GM18520 (cell line): Measurements from ENCODE around the gene IDI2.

Experiments
- ATAC-seq: cut with Tn5 transposase; IDR thresholded peaks from one replicate; pipeline ENCODE4 v1.9.1; 2021; ENCODE audit not compliant: unreplicated experiment

The IDI2 gene

DNA sequence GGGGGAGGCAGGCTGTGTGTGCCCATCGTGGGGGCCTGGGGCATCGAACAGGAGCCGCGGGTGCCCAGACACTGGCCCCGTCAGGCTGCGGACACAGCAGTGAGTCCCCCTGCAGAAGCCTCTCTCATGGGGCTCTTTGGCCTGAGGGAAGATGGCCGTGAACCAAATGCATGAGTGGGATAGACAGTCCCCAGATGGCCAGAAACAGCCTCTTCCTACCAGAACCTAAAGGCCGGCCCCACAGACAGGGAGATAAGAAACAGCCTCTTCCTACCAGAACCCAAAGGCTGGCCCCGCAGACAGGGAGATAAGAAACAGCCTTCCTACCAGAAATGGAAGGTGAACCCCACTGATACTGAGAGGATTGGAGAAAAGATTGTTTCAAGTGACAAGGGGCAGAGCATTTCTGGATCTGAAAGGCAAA is 16.6 kb downstream of the IDI2 start:
- no peak for ATAC-seq

DNA sequence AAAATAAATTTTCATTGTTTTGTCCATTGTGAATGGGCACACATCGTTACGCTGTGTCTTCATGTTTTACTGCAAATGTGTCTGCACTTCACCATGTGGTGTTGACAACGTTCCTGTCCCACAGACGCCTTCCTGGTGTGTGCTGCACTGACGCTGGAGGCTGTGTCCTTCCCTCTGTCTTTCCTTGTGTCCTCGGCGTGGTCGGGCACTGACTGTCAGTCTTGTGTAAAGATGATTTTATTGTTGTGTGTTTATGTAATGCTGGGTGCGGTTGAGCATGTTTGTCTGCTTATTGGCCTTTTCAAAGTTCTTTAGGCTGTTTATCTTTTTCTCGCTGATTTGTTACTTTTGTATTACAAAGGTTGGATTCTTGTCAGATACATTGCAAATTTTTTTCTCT is 18.1 kb downstream of the IDI2 start:
- ATAC-seq, result no peak

DNA sequence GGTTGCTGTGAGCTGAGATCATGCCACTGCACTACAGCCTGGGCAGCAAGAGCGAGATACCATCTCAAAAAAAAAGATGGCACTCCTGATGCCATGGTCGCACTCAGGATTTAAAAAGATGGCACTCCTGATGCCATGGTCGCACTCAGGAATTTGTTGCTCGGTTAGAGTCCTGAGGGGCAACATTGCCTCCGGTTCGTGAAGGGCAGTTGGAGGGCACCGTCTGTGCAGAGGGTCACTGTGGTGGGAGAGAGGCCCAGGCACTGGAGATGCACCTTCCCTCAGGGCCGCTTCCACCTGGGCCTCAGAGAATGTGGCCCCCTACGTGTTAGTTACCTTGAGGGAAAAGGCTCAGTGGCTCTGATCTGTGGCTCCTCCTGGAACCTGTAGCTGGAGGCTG is 19.1 kb downstream of the IDI2 start:
- ATAC-seq, result no peak

DNA sequence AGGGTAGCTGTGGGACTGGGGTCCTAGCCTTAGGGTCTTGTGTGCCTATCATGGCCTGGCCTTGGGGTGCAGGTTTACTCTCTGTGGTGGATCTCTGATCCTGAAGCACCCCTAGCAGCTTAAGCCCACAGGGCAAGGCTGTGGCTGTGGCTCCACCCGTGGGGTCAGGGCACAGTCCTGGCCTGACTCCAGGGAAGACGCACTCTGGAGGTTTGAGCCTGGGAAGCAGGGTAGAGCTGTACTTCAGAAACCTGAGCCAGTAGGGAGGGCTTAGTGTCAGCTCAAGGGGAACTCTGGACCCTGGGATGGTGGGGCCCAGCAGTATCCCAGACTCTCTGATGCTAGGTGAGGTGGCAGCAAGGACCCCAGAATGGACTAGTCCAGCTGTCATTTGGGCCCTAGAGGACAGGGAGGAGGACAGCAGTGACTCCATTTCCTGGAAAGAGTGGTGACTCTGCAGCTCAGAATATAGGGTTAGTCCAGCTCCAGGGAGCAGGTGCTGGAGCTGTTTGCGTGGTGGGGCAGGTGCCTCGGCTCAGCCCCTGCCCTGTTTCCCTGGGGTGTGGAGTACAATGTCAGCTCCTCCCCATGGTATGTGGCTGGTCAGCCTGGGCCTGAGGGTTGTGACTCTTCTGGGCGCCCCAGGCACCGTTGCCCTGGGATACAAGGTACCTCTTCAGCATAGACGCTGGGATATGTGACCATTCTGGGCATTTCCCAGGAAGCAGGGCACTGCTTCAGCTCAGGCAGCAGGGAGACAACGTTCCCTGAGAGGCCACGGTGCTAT is 21.6 kb downstream of the IDI2 start:
- ATAC-seq, result no peak

DNA sequence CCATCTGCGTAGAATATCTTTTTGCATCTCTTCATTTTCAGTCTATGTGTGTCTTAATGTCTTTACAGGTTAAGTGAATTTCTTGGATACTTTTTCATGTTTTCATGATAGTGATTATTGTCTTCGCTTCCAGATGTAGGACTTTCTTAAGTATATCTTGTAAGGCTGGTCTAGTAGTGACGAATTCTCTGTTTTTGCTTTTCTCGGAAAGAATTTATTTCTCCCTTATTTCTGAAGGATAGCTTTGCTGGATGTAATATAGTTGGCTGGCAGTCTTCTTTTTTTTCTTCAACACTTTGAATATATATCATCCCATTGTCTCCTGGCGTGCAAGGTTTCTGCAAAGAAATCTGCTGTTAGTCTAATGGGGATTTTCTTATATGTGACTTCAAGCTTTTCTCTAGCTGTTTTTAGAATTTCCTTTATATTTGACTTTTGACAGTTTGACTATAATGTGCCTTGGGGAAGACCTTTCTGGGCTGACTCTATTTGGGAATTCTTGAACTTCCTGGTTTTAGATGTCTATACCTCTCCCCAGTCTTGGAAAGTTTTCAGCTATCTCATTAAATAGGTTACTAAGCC is 23.1 kb downstream of the IDI2 start:
- ATAC-seq, result no peak

DNA sequence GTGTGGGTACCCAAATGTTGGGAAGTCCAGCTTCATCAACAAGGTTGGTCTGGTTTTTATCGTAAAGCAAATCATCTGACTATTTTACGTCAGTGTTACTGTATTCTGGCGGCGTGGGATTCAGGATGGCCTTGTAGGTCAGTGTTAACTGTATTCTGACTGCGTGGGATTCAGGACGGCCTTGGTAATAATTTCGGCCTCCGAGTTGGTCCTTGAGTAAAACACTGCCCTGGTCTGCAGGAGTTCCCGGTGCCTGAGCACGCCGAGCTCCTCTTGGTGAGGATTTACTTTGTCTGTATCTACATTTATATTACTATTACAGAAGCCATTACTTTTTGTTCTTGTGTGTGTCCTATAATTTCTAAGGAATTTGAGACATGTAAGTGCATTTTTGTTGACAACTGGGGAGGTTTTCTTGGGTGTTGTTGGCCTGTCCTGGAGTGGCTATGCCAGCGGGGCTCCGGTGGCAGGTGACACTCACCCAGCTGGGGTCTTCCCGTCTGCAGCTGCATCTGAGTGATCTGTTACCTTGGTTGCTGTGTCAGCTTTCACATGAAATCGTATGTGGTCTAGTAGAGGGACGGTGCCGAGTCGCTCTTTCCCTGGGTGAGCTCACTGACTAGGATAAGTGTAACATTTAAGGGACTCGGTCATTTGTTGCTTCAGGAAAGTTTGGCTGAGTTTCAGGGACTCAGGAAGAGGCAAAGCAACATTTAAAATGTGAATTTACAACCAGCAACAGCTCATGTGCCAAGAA is 28.2 kb downstream of the IDI2 start:
- no peak for ATAC-seq

DNA sequence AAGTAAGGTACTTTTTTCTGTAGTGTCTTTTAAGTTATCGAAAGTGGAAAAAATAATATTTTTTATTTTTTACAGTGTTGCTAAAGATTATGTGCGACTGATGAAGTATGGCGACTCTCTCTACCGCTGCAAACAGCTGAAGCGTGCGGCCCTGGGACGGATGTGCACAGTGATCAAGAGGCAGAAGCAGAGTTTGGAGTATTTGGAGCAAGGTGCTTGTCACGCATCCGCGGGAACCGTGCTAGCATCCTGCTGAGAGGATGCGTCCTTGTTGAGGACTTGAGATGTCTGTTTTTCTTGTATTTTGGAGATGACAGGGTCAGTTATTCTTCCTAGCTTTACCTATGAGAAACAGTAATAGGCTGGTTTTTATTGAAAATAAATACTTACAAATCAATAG is 29.6 kb downstream of the IDI2 start:
- ATAC-seq, result no peak

DNA sequence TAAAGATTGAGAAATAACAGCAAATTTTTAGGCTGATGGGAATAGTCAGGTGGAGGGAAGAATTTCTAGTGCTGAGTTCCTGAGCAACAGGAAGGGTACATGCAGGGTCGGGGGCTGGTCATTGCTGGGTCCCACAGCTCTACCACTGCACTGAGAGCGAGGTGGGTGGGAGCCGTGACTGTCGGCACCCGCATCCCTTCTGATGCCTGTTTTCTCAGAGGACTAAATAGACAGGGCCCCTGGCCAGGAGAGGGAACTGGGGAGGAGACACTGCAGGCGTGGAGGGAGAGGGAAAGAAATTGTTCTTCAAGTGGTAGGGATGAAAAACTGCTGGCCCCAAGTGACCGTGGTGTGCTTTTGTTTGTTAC is 30.1 kb downstream of the IDI2 start:
- no peak for ATAC-seq

DNA sequence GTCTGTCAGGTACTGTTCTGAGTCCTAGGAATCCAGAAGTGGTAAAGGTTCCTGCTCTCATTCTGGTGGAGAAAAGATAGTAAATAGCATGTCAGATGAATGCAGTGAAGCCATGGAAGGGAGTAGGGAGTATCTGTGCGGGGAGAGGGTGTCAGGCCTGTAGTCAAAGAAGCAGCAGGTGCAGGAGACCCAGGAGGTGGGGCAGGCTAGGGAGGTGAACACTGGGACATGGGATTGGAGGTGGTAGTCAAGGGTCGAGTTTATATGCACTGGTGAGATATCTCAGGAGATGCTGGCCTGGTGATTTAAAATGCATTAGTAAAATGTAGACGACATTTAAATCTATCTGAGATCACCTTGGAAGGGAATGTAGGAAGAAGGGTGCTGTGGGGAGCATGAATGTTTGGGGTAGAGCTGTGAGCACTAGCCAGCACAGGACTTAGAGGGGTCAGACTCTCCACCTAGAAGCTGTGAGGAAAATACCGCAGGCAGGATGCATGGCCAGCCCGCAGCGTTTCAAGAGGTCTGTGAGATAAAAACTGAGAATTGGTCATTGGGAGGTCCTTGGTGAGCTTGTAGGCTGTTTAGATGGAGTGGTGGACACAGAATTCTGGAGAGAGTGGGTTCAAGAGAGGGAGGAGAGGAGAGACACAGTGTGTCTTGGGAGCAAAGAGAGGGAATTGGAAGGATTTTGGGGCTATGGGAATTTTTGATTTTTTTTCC is 30.7 kb downstream of the IDI2 start:
- no peak for ATAC-seq

DNA sequence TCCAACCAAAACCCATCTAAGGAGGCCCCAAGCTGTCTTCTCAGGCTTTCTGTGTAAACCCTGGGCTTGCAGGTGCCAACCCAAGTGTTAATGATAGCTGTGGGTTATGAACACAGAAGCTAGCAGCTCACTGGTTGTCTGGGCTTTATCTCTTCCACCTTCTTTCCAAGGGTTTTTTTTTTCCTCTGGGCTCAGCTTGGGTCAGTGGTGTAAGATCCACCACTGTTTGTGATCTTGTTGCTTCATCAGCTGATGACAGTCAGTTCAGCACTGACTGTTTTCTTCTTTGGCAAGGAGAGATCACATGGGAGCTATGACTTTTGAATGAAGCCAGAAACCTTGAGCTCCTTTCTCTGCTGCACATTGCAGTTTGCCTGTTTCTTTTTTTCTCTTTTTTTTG is 32.8 kb downstream of the IDI2 start:
- ATAC-seq, result peak; percentile 12

DNA sequence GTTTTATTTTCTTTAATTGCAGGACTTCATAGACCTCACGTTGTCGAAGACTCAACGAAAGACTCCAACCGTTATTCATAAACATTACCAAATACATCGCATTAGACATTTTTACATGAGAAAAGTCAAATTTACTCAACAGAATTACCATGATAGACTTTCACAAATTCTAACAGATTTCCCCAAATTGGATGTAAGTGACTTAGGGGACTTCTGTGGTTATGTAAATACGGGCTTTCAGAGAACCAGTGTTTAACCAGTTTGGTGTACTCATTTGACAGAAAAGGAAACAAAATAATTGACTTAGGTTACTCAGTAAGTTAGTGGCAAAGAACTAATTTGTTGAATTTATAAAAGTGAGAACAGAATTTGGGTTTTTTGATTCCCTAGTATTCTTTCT is 33.2 kb downstream of the IDI2 start:
- peak; percentile 32 for ATAC-seq

DNA sequence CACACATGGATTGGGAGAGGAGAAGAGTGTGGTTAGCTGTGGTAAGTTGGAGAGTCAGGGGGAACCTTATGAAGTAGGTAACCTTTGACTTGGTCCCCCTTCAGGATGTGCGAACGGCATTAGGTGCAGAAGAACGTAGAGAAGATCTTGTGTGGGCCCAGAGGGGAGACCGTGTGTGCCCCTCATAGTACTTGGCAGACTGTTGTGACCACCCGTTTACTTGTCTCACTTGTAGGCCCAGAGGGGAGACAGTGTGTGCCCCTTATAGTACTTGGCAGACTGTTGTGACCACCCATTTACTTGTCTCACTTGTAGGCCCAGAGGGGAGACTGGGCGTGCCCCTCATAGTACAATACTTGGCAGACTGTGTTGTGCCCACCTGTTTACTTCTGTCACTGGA is 34.9 kb downstream of the IDI2 start:
- ATAC-seq, result no peak

DNA sequence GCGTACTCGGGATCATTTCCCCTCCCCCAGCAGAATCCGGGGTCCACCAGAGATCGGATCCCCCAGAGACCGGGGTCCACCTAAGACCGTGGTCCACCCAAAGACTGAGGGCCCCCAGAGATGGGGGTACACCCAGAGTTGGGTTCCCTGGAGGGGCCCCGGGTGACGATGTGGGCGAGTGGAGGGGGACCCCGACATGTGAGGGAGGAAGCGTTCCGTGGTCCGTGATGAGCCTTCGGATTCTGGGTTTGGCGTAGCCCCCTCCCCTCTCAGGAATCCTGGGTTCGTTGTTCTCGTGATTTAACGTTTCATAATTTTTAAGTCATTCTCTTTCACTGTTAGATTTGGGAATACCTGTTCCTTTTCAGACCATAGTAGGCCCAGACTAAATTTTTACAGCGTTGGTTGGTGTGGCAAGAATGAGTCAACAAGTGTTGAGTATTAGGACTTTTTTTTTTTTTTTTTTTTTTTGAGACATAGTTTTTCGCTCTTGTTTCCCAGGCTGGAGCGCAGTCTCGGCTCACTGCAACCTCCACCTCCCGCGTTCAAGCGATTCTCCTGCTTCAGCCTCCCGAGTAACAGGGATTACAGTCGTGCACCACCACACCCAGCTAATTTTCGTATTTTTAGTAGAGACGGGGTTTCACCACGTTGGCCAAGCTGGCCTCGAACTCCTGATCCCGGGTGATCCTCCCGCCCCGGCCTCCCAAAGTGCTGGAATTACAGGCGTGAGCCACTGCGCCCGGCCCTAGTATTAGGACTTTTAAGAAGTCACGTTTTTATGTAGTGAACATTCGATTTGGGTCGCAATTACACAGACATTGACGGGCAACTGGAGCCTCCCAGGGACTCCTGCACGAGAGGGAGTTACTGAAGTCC is 36.8 kb downstream of the IDI2 start:
- ATAC-seq, result no peak

DNA sequence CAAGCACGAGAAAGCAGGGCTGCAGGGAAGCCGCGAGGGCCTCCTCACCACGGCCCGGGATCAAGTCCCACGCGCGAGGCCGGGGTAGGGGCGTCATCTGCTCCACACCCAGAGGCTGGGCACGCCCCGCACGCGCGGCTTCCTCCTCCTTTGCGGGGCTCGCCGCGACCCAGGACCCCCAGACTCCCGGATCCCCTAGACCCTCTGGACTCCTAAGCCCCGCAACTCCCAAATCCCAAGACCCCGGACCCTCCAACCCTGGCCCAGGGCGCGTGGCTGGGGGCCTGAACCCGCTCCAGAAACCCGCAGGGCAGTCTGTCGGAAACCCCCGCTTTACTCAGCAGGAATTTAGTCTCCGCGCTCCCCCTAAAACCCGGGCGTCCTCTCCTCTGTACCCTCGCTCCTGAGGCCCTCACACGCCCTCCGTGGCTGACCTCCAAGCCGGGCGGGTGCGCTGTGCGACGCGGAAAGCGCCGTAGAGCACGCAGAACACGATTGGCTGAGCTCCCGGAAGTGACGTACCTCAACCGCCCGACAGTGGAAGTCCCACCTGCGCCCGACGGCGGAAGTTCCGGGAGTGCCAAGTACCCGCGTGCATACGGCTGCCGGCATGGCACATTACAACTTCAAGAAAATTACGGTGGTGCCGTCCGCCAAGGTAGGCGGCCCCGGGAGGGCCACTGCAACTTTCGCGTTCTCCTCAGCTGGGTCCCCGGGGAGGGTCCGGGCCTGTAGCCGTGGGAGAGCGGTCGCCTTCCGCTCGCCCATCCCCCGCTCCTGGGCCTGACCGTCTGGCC is 37.6 kb downstream of the IDI2 start, which contains the start of gene GTPBP4:
Gene GTPBP4 (plus strand): TSS at position 565 of the 797 bp plus-strand sequence. CDS start 46 bp downstream, at position 611.
- peak; percentile 91 for ATAC-seq

DNA sequence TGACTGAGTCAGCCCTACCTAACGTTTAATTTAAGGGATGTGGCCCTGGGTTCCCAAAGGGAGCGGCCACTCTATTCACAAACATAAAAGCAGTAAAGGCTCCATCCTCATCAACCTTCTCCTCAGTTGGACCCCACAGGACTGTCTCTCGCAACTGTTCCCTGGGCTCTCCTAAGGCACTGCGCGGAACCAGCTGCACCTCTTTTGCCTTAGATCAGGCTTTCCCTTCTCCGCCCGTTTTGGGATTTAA is 38.1 kb downstream of the IDI2 start:
- ATAC-seq, result no peak

DNA sequence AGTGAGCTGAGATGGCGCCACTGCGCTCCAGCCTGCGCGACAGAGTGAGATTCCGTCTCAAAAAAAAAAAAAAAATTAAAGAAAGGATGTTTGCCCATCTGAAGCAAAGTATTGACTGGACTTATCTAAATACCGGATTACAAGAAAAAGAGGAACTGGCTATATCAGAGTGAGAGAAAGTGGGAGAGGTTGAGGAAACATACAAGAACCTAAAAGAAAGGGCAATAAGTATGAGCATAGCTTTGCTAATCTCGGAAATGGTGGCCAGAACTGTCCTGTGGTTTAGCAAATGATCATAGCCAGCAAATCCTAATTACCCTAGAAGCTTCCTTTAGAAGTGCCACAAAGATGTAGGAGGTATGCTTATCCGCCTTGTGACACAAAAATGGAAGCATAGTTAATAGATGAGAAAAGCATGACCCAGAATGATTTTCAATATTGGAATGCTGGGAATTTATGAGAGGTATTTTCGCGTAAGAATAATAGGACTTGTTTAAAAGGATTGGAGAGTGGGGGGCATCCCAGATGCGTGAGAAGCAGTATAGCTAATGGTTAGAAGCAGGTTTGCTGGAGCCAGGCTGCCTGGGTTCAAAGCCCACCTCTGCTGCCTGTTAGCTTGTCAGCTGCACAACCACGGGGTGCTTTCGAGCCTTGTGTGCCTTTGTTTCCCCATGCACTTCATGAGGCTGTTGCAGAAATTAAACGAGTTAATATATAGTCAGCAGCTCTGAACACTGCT is 38.6 kb downstream of the IDI2 start:
- no peak for ATAC-seq

DNA sequence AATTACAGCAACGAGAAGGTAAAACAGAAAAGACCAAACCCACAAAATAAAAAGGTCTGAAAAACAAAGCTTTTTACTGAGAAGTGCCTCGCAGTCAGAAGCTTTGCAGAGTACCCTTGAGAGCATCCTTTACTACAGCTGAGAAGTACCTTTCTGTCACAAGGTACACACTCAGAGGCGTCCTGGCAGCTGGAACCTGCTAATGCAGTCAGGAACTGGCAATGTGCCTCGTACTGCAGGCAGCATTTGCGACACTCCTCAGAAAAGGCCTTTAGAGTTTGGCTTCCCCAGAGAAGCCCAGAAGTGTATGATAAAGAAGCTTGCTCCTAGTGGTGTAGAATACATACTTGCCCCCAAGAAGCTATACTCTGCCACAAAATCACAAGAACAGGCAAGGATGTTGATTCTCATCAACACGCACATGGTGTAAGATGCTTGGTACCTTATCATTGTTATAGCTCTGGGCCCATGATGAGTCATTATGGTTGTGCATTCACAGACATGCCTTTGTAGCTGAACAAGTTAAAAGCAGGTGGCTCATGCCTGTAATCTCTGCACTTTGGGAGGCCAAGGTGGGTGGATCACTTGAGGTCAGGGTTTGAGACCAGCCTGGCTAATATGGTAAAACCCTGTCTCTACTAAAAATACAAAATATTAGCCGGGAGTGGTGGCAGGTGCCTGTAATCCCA is 39.4 kb downstream of the IDI2 start:
- no peak for ATAC-seq

DNA sequence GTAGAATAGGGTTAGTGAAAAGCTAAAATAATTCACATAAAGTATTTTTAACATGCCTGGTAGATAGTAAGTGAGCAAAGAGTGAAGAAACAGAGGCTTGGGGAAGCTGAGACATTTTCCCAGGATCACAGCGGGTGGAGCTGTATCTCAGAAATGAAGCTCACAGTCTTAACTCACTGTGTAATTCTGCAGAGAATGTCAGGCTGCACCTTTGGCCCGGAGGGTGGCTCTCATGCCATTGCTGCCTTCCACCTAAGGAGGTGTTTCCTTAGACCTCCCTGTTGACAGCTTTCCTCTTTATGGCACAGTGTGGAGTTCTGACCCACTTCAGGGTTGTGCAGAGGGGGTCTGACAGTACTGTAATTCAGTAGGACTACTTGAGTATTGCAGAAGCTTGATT is 40.3 kb downstream of the IDI2 start:
- ATAC-seq, result no peak
